Ishikawa (cell line): ENCODE data around the gene CHIC2.

Experiments
- CEBPB ChIP-seq: IDR thresholded peaks from 2 replicates; pipeline ENCODE4 v1.6.1; 2012
- CREB1 ChIP-seq: IDR thresholded peaks from 2 replicates; pipeline ENCODE4 v1.6.1; 2012; ENCODE audit warnings: low read depth
- EGR1 ChIP-seq: IDR thresholded peaks from 2 replicates; pipeline ENCODE4 v1.6.1; 2012
- EP300 ChIP-seq: IDR thresholded peaks from 2 replicates; pipeline ENCODE4 v1.6.1; 2012; ENCODE audit warnings: borderline replicate concordance
- FOXM1 ChIP-seq: IDR thresholded peaks from 2 replicates; pipeline ENCODE4 v1.6.1; 2012; ENCODE audit warnings: low read depth, borderline replicate concordance
- NFIC ChIP-seq: IDR thresholded peaks from 2 replicates; pipeline ENCODE4 v1.6.1; 2012
- RAD21 ChIP-seq: IDR thresholded peaks from 2 replicates; pipeline ENCODE4 v1.6.1; 2012; ENCODE audit warnings: low read depth
- TAF1 ChIP-seq: IDR thresholded peaks from 2 replicates; pipeline ENCODE4 v1.6.1; 2012; ENCODE audit warnings: low read depth, mild to moderate bottlenecking
- TCF12 ChIP-seq: IDR thresholded peaks from 2 replicates; pipeline ENCODE4 v1.6.1; 2012; ENCODE audit warnings: low read depth
- TEAD4 ChIP-seq: IDR thresholded peaks from 2 replicates; pipeline ENCODE4 v1.6.1; 2012
- USF1 ChIP-seq: IDR thresholded peaks from 2 replicates; pipeline ENCODE4 v1.6.1; 2012
- YY1 ChIP-seq: IDR thresholded peaks from 2 replicates; pipeline ENCODE4 v1.6.1; 2012; ENCODE audit warnings: low read depth
- ZBTB7A ChIP-seq: IDR thresholded peaks from 2 replicates; pipeline ENCODE4 v1.6.1; 2012; ENCODE audit warnings: low read depth
- TF ChIP-seq, protein P1 (sequence below): IDR thresholded peaks from 2 replicates; pipeline ENCODE4 v1.6.1; 2012; ENCODE audit warnings: low read depth, mild to moderate bottlenecking
- TF ChIP-seq, protein P2 (sequence below): IDR thresholded peaks from 2 replicates; pipeline ENCODE4 v1.6.1; 2012

CHIC2 gene

DNA sequence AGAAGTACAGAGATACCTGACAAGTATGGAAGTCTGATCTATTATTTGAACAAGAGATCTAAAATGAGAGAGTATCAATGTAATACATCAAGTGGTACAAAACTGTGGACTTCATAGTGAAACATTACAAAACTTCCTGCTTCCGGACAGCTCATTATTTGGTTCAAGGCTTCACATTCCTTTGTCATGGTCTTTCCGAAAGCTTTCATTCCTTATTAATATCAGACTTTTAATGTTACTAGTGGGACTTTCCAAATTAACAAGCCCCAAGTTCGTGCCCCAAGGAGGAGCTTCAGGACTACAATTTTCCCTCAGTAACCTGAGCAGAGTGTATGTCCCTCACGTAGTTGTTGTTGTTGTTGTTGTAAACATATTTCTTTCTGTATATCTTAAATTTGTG lies 1.2 kb downstream of the CHIC2 start:
- TF ChIP-seq USF1 (no peak), YY1 (no peak), EGR1 (no peak), FOXM1 (no peak), EP300 (no peak), CEBPB (no peak), CREB1 (no peak), ZBTB7A (no peak), TEAD4 (no peak), RAD21 (no peak)
- TF ChIP-seq, protein P1, sequence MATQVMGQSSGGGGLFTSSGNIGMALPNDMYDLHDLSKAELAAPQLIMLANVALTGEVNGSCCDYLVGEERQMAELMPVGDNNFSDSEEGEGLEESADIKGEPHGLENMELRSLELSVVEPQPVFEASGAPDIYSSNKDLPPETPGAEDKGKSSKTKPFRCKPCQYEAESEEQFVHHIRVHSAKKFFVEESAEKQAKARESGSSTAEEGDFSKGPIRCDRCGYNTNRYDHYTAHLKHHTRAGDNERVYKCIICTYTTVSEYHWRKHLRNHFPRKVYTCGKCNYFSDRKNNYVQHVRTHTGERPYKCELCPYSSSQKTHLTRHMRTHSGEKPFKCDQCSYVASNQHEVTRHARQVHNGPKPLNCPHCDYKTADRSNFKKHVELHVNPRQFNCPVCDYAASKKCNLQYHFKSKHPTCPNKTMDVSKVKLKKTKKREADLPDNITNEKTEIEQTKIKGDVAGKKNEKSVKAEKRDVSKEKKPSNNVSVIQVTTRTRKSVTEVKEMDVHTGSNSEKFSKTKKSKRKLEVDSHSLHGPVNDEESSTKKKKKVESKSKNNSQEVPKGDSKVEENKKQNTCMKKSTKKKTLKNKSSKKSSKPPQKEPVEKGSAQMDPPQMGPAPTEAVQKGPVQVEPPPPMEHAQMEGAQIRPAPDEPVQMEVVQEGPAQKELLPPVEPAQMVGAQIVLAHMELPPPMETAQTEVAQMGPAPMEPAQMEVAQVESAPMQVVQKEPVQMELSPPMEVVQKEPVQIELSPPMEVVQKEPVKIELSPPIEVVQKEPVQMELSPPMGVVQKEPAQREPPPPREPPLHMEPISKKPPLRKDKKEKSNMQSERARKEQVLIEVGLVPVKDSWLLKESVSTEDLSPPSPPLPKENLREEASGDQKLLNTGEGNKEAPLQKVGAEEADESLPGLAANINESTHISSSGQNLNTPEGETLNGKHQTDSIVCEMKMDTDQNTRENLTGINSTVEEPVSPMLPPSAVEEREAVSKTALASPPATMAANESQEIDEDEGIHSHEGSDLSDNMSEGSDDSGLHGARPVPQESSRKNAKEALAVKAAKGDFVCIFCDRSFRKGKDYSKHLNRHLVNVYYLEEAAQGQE, result no peak
- TF ChIP-seq, protein P2, sequence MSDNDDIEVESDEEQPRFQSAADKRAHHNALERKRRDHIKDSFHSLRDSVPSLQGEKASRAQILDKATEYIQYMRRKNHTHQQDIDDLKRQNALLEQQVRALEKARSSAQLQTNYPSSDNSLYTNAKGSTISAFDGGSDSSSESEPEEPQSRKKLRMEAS, result no peak

- TF ChIP-seq RAD21 (no peak), FOXM1 (no peak), YY1 (no peak), USF1 (no peak), ZBTB7A (no peak), TEAD4 (no peak), TAF1 (no peak), EP300 (no peak), EGR1 (no peak), NFIC (no peak), CEBPB (no peak), TCF12 (no peak), CREB1 (no peak)
- TF ChIP-seq, protein P2, result no peak
- TF ChIP-seq, protein P1, result no peak
Observed at GRCh38 chr4:54062392-54062791, 2.0 kb downstream of the CHIC2 start.

DNA sequence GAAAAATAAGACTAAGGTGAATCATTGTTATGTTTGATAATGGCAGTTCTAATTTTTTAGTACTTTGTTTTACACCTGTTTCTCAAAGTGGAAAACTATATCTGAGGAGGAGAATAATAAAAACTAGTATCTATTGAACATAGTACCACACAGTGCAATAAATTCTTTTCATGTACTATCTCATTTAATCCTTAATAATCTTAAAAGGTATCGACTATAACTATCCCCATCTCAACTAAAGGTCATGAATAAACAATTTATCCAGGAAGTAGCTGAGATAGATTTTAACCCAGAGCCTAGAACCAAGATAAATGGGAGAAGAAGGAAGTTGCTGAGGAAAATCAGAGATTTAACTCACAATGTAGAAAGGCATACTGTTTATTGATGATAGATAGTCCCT lies 2.5 kb downstream of the CHIC2 start:
- no peak for TF ChIP-seq CEBPB
- TF ChIP-seq RAD21, result no peak
- TF ChIP-seq TCF12, result no peak
- no peak for TF ChIP-seq YY1
- no peak for TF ChIP-seq ZBTB7A
- TF ChIP-seq, protein P1, result no peak
- TF ChIP-seq TEAD4, result no peak
- no peak for TF ChIP-seq NFIC
- no peak for TF ChIP-seq EP300
- TF ChIP-seq EGR1, result no peak
- TF ChIP-seq, protein P2, result no peak
- no peak for TF ChIP-seq CREB1
- TF ChIP-seq USF1, result no peak

GRCh38 chr4:54061067-54061466 lies 3.3 kb downstream of the CHIC2 start:
- no peak for TF ChIP-seq TCF12
- no peak for TF ChIP-seq USF1
- no peak for TF ChIP-seq RAD21
- no peak for TF ChIP-seq ZBTB7A
- no peak for TF ChIP-seq EGR1
- TF ChIP-seq FOXM1, result no peak
- no peak for TF ChIP-seq CREB1
- no peak for TF ChIP-seq YY1
- TF ChIP-seq, protein P2, result no peak
- TF ChIP-seq, protein P1, result no peak
- no peak for TF ChIP-seq NFIC
- no peak for TF ChIP-seq EP300
- no peak for TF ChIP-seq TEAD4
